ENCODE measurements around the gene SRPK2.

- no peak for TF ChIP-seq ZNF580 (CRISPR knock-in tag; IDR thresholded peaks at IDR 0.05; ENCODE audit: borderline replicate concordance, low read depth)
- TF ChIP-seq TAF1 (CRISPR knock-in tag; IDR thresholded peaks at IDR 0.05) = no peak
- no peak for TF ChIP-seq TP53 (CRISPR knock-in tag; conservative IDR thresholded peaks at IDR 0.05)
- no peak for TF ChIP-seq NFIC (IDR thresholded peaks at IDR 0.05; ENCODE audit: low read length)
- TF ChIP-seq RFX1 (IDR thresholded peaks at IDR 0.05) = no peak
- TF ChIP-seq NFE2L2 (IDR thresholded peaks at IDR 0.05; ENCODE audit: low read length) = no peak
- TF ChIP-seq MAX (IDR thresholded peaks at IDR 0.05) = no peak
- TF ChIP-seq ZNF660 (CRISPR knock-in tag; IDR thresholded peaks at IDR 0.05; ENCODE audit: borderline replicate concordance, low read depth) = no peak
- no peak for TF ChIP-seq CTCF (CRISPR knock-in tag; IDR thresholded peaks at IDR 0.05)
- TF ChIP-seq FOXP4 (CRISPR knock-in tag; IDR thresholded peaks at IDR 0.05) = no peak
- TF ChIP-seq ZNF407 (CRISPR knock-in tag; IDR thresholded peaks at IDR 0.05; ENCODE audit: not compliant biosample characterization) = no peak
- no peak for TF ChIP-seq POLR2A (IDR thresholded peaks at IDR 0.05; ENCODE audit: insufficient read depth in 1 of 2, low read depth in 2 of 2, low read length in 2 of 2)
- TF ChIP-seq SIN3B (IDR thresholded peaks at IDR 0.05; ENCODE audit: low read length) = no peak
- no peak for TF ChIP-seq THYN1 (CRISPR knock-in tag; IDR thresholded peaks at IDR 0.05; ENCODE audit: borderline replicate concordance, low read depth)
These were observed 309.4 kb downstream of the SRPK2 start for GRCh38 chr7:105079348-105079747.

Data from HepG2 (cell line).